HEK293 (cell line): ENCODE measurements around the gene EPHB3.

Experiments
- CTCF ChIA-PET: fragments of 350-600 bp; formaldehyde crosslinking; extraction: SDS; loops from one replicate; lab custom pipeline; 2021; ENCODE audit warnings: antibody characterized with exemption; lab: Yijun Ruan, JAX
- POLR2A ChIA-PET: fragments of 300-600 bp; formaldehyde crosslinking; extraction: SDS; loops from one replicate; lab custom pipeline; 2020; ENCODE audit warnings: antibody characterized with exemption, inconsistent platforms; lab: Yijun Ruan, JAX
- H3K27ac ChIP-seq: fragments of 200-500 bp; sonication (Bioruptor generic); 2 replicates; pipeline ENCODE4 v1.5.1; 2014; ENCODE audit warnings: low read depth, low read length, control low read depth, inconsistent platforms; ENCODE audit errors: extremely low read depth
- H3K36me3 ChIP-seq, 2 experiments: fragments of 200-500 bp in 1 of 2; sonication (Bioruptor generic) in 1 of 2; 1 replicate in 1 of 2; 2 replicates in 1 of 2; pipeline ENCODE4 v1.5.1; 2014 to 2017; ENCODE audit warnings: inconsistent platforms in 2 of 2, low read length in 2 of 2; ENCODE audit not compliant: control insufficient read depth in 2 of 2, insufficient read depth in 1 of 2
- H3K4me1 ChIP-seq: fragments of 200-500 bp; sonication (Bioruptor generic); 2 replicates; pipeline ENCODE4 v1.5.1; 2014; ENCODE audit warnings: mild to moderate bottlenecking, low read length, inconsistent platforms; ENCODE audit not compliant: control insufficient read depth, insufficient read depth
- H3K4me3 ChIP-seq: 2 replicates; pipeline ENCODE4 v1.5.1; 2011; ENCODE audit warnings: low read depth, mild to moderate bottlenecking, control low read depth, low read length, moderate library complexity
- H3K9me3 ChIP-seq: fragments of 200-500 bp; sonication (Bioruptor generic); 2 replicates; pipeline ENCODE4 v1.5.1; 2014; ENCODE audit warnings: low read depth, low read length, inconsistent platforms; ENCODE audit not compliant: control insufficient read depth, insufficient read depth
- BCL11B ChIP-seq: fragments of 450-650 bp; formaldehyde crosslinking; IDR thresholded peaks from 2 replicates; pipeline ENCODE4 v1.5.1; 2016; ENCODE audit warnings: low read depth, missing biosample characterization, missing genetic modification characterization
- GLIS1 ChIP-seq: fragments of 450-650 bp; formaldehyde crosslinking; IDR thresholded peaks from 2 replicates; pipeline ENCODE4 v1.5.1; 2016; ENCODE audit warnings: missing biosample characterization, missing genetic modification characterization
- IKZF3 ChIP-seq: fragments of 450-650 bp; IDR thresholded peaks from 2 replicates; pipeline ENCODE4 v1.5.0; 2018; ENCODE audit warnings: missing biosample characterization, mild to moderate bottlenecking, missing genetic modification characterization, moderate library complexity
- INSM2 ChIP-seq: fragments of 450-650 bp; formaldehyde crosslinking; IDR thresholded peaks from 2 replicates; pipeline ENCODE4 v1.5.1; 2016; ENCODE audit warnings: missing biosample characterization, missing genetic modification characterization
- KLF7 ChIP-seq: fragments of 450-650 bp; formaldehyde crosslinking; IDR thresholded peaks from 2 replicates; pipeline ENCODE4 v1.5.1; 2016; ENCODE audit warnings: missing biosample characterization, missing genetic modification characterization, borderline replicate concordance
- PBX3 ChIP-seq: sonication (generic); formaldehyde crosslinking; IDR thresholded peaks from 2 replicates; pipeline ENCODE4 v1.8.1; 2022; ENCODE audit warnings: mild to moderate bottlenecking, moderate library complexity, missing genetic modification reagents
- YY1 ChIP-seq: fragments of 450-650 bp; formaldehyde crosslinking; IDR thresholded peaks from 2 replicates; pipeline ENCODE4 v1.5.1; 2018; ENCODE audit warnings: missing biosample characterization, missing genetic modification characterization
- ZBTB8A ChIP-seq: fragments of 450-650 bp; formaldehyde crosslinking; IDR thresholded peaks from 2 replicates; pipeline ENCODE4 v1.5.1; 2016; ENCODE audit warnings: missing biosample characterization, missing genetic modification characterization
- ZIC2 ChIP-seq: fragments of 450-650 bp; formaldehyde crosslinking; IDR thresholded peaks from 2 replicates; pipeline ENCODE4 v1.5.1; 2016; ENCODE audit warnings: missing biosample characterization, missing genetic modification characterization
- ZNF10 ChIP-seq: fragments of 450-650 bp; formaldehyde crosslinking; IDR thresholded peaks from 2 replicates; pipeline ENCODE4 v1.5.1; 2017; ENCODE audit warnings: missing biosample characterization, missing genetic modification characterization
- ZNF214 ChIP-seq: fragments of 450-650 bp; formaldehyde crosslinking; IDR thresholded peaks from 2 replicates; pipeline ENCODE4 v1.5.1; 2017; ENCODE audit warnings: missing biosample characterization, mild to moderate bottlenecking, missing genetic modification characterization, borderline replicate concordance
- ZNF391 ChIP-seq: fragments of 450-650 bp; formaldehyde crosslinking; IDR thresholded peaks from 2 replicates; pipeline ENCODE4 v1.5.1; 2016; ENCODE audit warnings: low read depth, missing biosample characterization, missing genetic modification characterization, borderline replicate concordance
- ZNF404 ChIP-seq: fragments of 450-650 bp; formaldehyde crosslinking; IDR thresholded peaks from 2 replicates; pipeline ENCODE4 v1.5.1; 2017; ENCODE audit warnings: missing biosample characterization, missing genetic modification characterization
- ZNF48 ChIP-seq: fragments of 450-650 bp; formaldehyde crosslinking; IDR thresholded peaks from 2 replicates; pipeline ENCODE4 v1.5.1; 2016; ENCODE audit warnings: missing biosample characterization, missing genetic modification characterization
- ZNF501 ChIP-seq: fragments of 450-650 bp; formaldehyde crosslinking; IDR thresholded peaks from 2 replicates; pipeline ENCODE4 v1.5.1; 2016; ENCODE audit warnings: missing biosample characterization, missing genetic modification characterization
- ZNF513 ChIP-seq: fragments of 450-650 bp; IDR thresholded peaks from 2 replicates; pipeline ENCODE4 v1.5.1; 2018; ENCODE audit warnings: missing biosample characterization, missing genetic modification characterization
- ZNF530 ChIP-seq: fragments of 450-650 bp; formaldehyde crosslinking; IDR thresholded peaks from 2 replicates; pipeline ENCODE4 v1.5.1; 2016; ENCODE audit warnings: low read depth, missing biosample characterization, missing genetic modification characterization
- ZNF561 ChIP-seq: fragments of 450-650 bp; IDR thresholded peaks from 2 replicates; pipeline ENCODE4 v1.5.1; 2018; ENCODE audit warnings: missing biosample characterization, missing genetic modification characterization, borderline replicate concordance

EPHB3 gene

GRCh38 chr3:184602372-184603150 is 41.0 kb downstream of the EPHB3 start (continued):
- TF ChIP-seq BCL11B (no peak), GLIS1 (tag by site-specific recombination) (peak; percentile 13; the same call in 1 of the 2 replicates), ZNF48 (tag by site-specific recombination) (no peak), ZNF10 (no peak)

- no peaks in the 10 kb centered on the region for H3K9me3 ChIP-seq
- H3K27ac ChIP-seq = no peak overlapping the region
- TF ChIP-seq PBX3 (CRISPR knock-in tag) (no peak), ZBTB8A (tag by site-specific recombination) (0 out of 2 replicates have a peak, but pooled peaks have one; percentile 4)
- TF ChIP-seq, all 188 proteins: peak for 1
- ChIA-PET CTCF (no interaction called here), POLR2A (interaction anchor here (0.7 kb wide), 1 partner anchor 1309 kb away, joined by 3 read pairs; no protein-coding TSS in a partner anchor)
- Histone ChIP-seq H3K4me1 (no peaks in the 10 kb centered on the region), H3K36me3 (no peaks in the 10 kb centered on the region), H3K4me3 (no peak overlapping the region)
These were observed 41.8 kb downstream of the EPHB3 start for GRCh38 chr3:184603151-184604030.

GRCh38 chr3:184604039-184604601 is 42.5 kb downstream of the EPHB3 start:
- no peak overlapping the region for H3K4me3 ChIP-seq

More at GRCh38 chr3:184604039-184604601, 42.5 kb downstream of the EPHB3 start:
- ChIA-PET POLR2A (no interaction called here), CTCF (no interaction called here)
- no peaks in the 10 kb centered on the region for H3K4me1 ChIP-seq
- TF ChIP-seq ZNF391 = no peak
- no peak for TF ChIP-seq ZIC2 (tag by site-specific recombination)
- TF ChIP-seq BCL11B = no peak
- no peak for TF ChIP-seq KLF7 (tag by site-specific recombination)
- TF ChIP-seq IKZF3 (tag by site-specific recombination) = no peak
- TF ChIP-seq ZNF561 (tag by site-specific recombination) = no peak
- TF ChIP-seq ZNF530 (tag by site-specific recombination) = no peak
- no peak for TF ChIP-seq ZNF214 (tag by site-specific recombination)
- TF ChIP-seq YY1 (tag by site-specific recombination) = no peak
- no peak for TF ChIP-seq INSM2 (tag by site-specific recombination)
- no peak for TF ChIP-seq ZNF501 (tag by site-specific recombination)
- no peak for TF ChIP-seq ZNF404
- no peak for TF ChIP-seq ZNF513 (tag by site-specific recombination)
- TF ChIP-seq, all 188 proteins: peak for 0
- Histone ChIP-seq H3K9me3 (no peaks in the 10 kb centered on the region), H3K27ac (no peak overlapping the region), H3K36me3 (no peaks in the 10 kb centered on the region)
